Hepatocyte (in vitro differentiated cells): ENCODE data around the gene ADGRD1. TPM values are rescaled to one million over a fixed set of nuclear protein-coding genes. Genes with fewer than 3 reads are reported as not detected.

Experiments used
- DNase-seq: peaks from one replicate; pipeline ENCODE4 v3.0.0-alpha.2; 2016; ENCODE audit warnings: low spot score
- H2AFZ ChIP-seq: fragments of 200-600 bp; sonication (generic); 2 replicates; pipeline ENCODE4 v1.6.0; 2016; ENCODE audit warnings: antibody characterized with exemption, mild to moderate bottlenecking
- H3K27ac ChIP-seq: fragments of 200-600 bp; sonication (generic); 2 replicates; pipeline ENCODE4 v1.5.1; 2016; ENCODE audit warnings: mild to moderate bottlenecking
- H3K27me3 ChIP-seq: fragments of 200-600 bp; sonication (generic); 2 replicates; pipeline ENCODE4 v1.6.1; 2016
- H3K36me3 ChIP-seq: fragments of 200-600 bp; sonication (generic); replicated peaks from 2 replicates; pipeline ENCODE4 v1.5.1; 2016; ENCODE audit warnings: low read depth; ENCODE audit not compliant: insufficient read depth
- H3K4me1 ChIP-seq: fragments of 200-600 bp; sonication (generic); 2 replicates; pipeline ENCODE4 v1.5.1; 2016; ENCODE audit warnings: mild to moderate bottlenecking, moderate library complexity; ENCODE audit not compliant: insufficient read depth
- H3K4me2 ChIP-seq: fragments of 200-600 bp; sonication (generic); 2 replicates; pipeline ENCODE4 v1.6.0; 2016
- H3K4me3 ChIP-seq: fragments of 200-600 bp; sonication (generic); 2 replicates; pipeline ENCODE4 v1.5.1; 2016; ENCODE audit warnings: mild to moderate bottlenecking
- H3K79me2 ChIP-seq: fragments of 200-600 bp; sonication (generic); 2 replicates; pipeline ENCODE4 v1.6.0; 2017; ENCODE audit warnings: mild to moderate bottlenecking
- H3K9me2 ChIP-seq: fragments of 200-600 bp; sonication (generic); replicated peaks from 2 replicates; pipeline ENCODE4 v1.6.0; 2017; ENCODE audit warnings: mild to moderate bottlenecking; ENCODE audit not compliant: insufficient read depth
- H3K9me3 ChIP-seq: fragments of 200-600 bp; sonication (generic); 2 replicates; pipeline ENCODE4 v1.5.1; 2016; ENCODE audit warnings: low read depth, mild to moderate bottlenecking
- H4K20me1 ChIP-seq: fragments of 200-600 bp; sonication (generic); 2 replicates; pipeline ENCODE4 v1.6.0; 2016; ENCODE audit warnings: mild to moderate bottlenecking; ENCODE audit not compliant: insufficient read depth, poor library complexity, severe bottlenecking
- CTCF ChIP-seq: fragments of 200-600 bp; sonication (generic); IDR thresholded peaks from 2 replicates; pipeline ENCODE4 v1.5.1; 2016; ENCODE audit warnings: antibody characterized with exemption, mild to moderate bottlenecking; ENCODE audit not compliant: poor library complexity
- EZH2 ChIP-seq: fragments of 200-600 bp; sonication (generic); IDR thresholded peaks from 2 replicates; pipeline ENCODE4 v1.6.1; 2016; ENCODE audit warnings: antibody characterized with exemption, mild to moderate bottlenecking, borderline replicate concordance
- EZH2phosphoT487 ChIP-seq: fragments of 200-600 bp; sonication (generic); IDR thresholded peaks from one replicate; pipeline ENCODE4 v1.6.1; 2018; ENCODE audit warnings: antibody characterized with exemption, mild to moderate bottlenecking, low read depth, moderate library complexity; ENCODE audit not compliant: unreplicated experiment, severe bottlenecking
- WGBS: methylation state at CpG from one replicate; pipeline ENCODE4 v1.1.6; 2016; ENCODE audit warnings: low lambda C conversion rate; ENCODE audit errors: missing lambda C conversion rate; 5-methylcytosine and 5-hydroxymethylcytosine counted together
- polyA plus RNA-seq: library from polyadenylated mRNA; unstranded; fragments of >200 nt; fragmentation: Nextera tagmentation; extraction: Ambion mirVana; gene quantifications from 2 replicates; pipeline ENCODE4 v1.2.1, GENCODE V29; 2016
- total RNA-seq: library from RNA; depleted of rRNA; stranded (reverse); fragments of >200 nt; gene quantifications from 2 replicates; pipeline ENCODE4 v1.2.3, GENCODE V29; 2014

The ADGRD1 gene
- total and polyA plus RNA-seq, 2 experiments from 2014 or later = 18.1 to 18.5 TPM

GRCh38 chr12:131171029-131171428 lies 217.3 kb downstream of the ADGRD1 start:
- no peak for DNase-seq
- H3K9me2 ChIP-seq = no peaks in the 10 kb centered on the region
- H4K20me1 ChIP-seq = no peaks in the 10 kb centered on the region
- no peak overlapping the region for H2AFZ ChIP-seq
- no peaks in the 10 kb centered on the region for H3K36me3 ChIP-seq
- TF ChIP-seq EZH2 = no peak
- no peak for TF ChIP-seq EZH2phosphoT487
- TF ChIP-seq CTCF = no peak
- no peaks in the 10 kb centered on the region for H3K79me2 ChIP-seq
- no peaks in the 10 kb centered on the region for H3K9me3 ChIP-seq
- no peaks in the 10 kb centered on the region for H3K27me3 ChIP-seq
- no peaks in the 10 kb centered on the region for H3K4me1 ChIP-seq
- no peak overlapping the region for H3K27ac ChIP-seq
- WGBS = 78% methylated on average over 4 of the region's 4 CpGs
- H3K4me3 ChIP-seq = no peak overlapping the region
- no peak overlapping the region for H3K4me2 ChIP-seq

GRCh38 chr12:131174901-131175300 lies 221.2 kb downstream of the ADGRD1 start:
- H3K27ac ChIP-seq = no peak overlapping the region
- H3K36me3 ChIP-seq = no peaks in the 10 kb centered on the region
- TF ChIP-seq EZH2phosphoT487 (no peak), EZH2 (no peak), CTCF (no peak)
- H3K9me2 ChIP-seq = no peaks in the 10 kb centered on the region
- H4K20me1 ChIP-seq = no peaks in the 10 kb centered on the region
- H3K79me2 ChIP-seq = no peaks in the 10 kb centered on the region
- DNase-seq = no peak
- H3K4me3 ChIP-seq = no peak overlapping the region
- no peak overlapping the region for H3K4me2 ChIP-seq
- H2AFZ ChIP-seq = no peak overlapping the region
- no peaks in the 10 kb centered on the region for H3K9me3 ChIP-seq
- no peaks in the 10 kb centered on the region for H3K27me3 ChIP-seq
- H3K4me1 ChIP-seq = no peaks in the 10 kb centered on the region

- H3K4me3 ChIP-seq = no peak overlapping the region
- no peaks in the 10 kb centered on the region for H4K20me1 ChIP-seq
- no peaks in the 10 kb centered on the region for H3K4me1 ChIP-seq
- H3K79me2 ChIP-seq = no peaks in the 10 kb centered on the region
- H3K4me2 ChIP-seq = no peak overlapping the region
- H3K9me3 ChIP-seq = no peaks in the 10 kb centered on the region
- H3K36me3 ChIP-seq = no peaks in the 10 kb centered on the region
- H3K9me2 ChIP-seq = no peaks in the 10 kb centered on the region
- no peak for DNase-seq
- H3K27ac ChIP-seq = no peak overlapping the region
- H3K27me3 ChIP-seq = no peaks in the 10 kb centered on the region
- H2AFZ ChIP-seq = no peak overlapping the region
- TF ChIP-seq EZH2phosphoT487 (no peak), EZH2 (no peak), CTCF (no peak)
Measured at GRCh38 chr12:131176266-131176665, 222.6 kb downstream of the ADGRD1 start.

- Histone ChIP-seq H3K27me3 (no peaks in the 10 kb centered on the region), H3K4me2 (no peak overlapping the region)
Measured at GRCh38 chr12:131176926-131177325, 223.2 kb downstream of the ADGRD1 start.

More at GRCh38 chr12:131176926-131177325, 223.2 kb downstream of the ADGRD1 start:
- Histone ChIP-seq H3K4me3 (no peak overlapping the region), H4K20me1 (no peaks in the 10 kb centered on the region), H3K9me2 (no peaks in the 10 kb centered on the region), H2AFZ (no peak overlapping the region), H3K9me3 (no peaks in the 10 kb centered on the region), H3K27ac (no peak overlapping the region), H3K79me2 (no peaks in the 10 kb centered on the region), H3K36me3 (no peaks in the 10 kb centered on the region), H3K4me1 (no peaks in the 10 kb centered on the region)
- no peak for DNase-seq
- TF ChIP-seq CTCF (no peak), EZH2 (no peak), EZH2phosphoT487 (no peak)
- WGBS = 100% methylated on average over 1 of the region's 1 CpG
